ENCODE results near the gene BTAF1.

BTAF1 gene

DNA sequence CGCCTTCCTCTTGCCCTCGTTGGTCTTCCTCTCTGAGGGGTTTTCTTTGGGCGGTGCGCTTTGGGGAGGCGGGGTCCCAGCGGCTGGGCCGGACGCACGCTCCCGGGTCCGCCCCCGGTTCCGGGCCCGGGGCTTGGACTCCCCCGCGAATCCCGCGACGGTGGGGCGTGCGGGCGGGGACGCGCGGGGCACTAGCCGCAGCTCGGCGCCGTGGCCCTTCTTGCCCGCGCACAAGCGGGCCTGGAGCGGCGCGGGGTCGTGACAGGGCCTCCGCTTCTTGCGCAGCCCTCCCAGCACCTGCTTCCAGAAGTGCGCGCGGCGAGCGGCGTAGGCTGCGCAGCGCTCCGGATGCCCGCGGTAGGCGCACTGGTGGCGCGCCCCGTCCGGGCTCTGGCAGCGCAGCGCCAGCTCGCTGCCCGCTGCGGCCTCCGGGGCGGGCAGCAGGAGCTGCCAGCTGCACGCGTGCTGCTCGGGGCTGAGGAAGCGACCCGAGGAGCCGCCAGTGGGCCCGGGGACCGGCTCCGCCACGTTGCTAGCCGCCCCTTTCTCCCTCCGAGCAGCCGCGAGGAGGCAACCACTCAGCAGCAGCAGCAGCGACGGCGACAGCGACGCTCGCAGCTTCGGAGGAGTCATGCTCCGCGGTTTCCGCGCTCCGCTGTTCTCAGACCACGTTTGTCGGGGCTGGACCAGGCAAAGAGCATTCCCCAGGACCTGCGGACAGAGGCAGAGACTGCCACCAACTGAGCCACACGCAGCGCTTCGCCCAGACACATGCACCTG is 15.0 kb upstream of the BTAF1 start:
- peak; percentile 73 for DNase-seq

GRCh38 chr10:91909117-91909677 is 14.4 kb upstream of the BTAF1 start, which contains the start of gene FGFBP3:
FGFBP3 (minus strand) TSS chr10:91909486; CDS start chr10:91908969, 517 bp downstream.
- DNase-seq, result no peak

DNA sequence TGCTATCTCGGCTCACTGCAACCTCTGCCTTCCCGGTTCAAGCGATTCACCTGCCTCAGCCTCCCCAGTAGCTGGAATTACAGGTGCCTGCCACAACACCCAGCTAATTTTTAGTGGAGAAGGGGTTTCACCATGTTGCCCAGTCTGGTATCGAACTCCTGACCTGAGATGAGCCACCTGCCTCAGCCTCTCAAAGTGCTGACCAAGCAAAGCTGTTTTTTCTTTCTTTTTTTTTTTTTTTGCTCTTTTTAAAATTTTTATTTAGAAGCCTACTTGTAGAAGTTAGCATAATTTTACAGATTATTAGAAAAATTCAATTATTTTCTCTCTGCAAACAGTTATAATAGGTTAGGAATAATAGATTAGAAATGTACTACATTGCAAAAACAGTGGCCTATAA is 13.1 kb upstream of the BTAF1 start:
- DNase-seq, result no peak

GRCh38 chr10:91919651-91920050 is 3.9 kb upstream of the BTAF1 start:
- no peak for DNase-seq

GRCh38 chr10:91924212-91925021 is 847 bp downstream of the BTAF1 start:
- DNase-seq, result no peak

GRCh38 chr10:91925022-91925320 is 1.4 kb downstream of the BTAF1 start:
- DNase-seq, result no peak

DNA sequence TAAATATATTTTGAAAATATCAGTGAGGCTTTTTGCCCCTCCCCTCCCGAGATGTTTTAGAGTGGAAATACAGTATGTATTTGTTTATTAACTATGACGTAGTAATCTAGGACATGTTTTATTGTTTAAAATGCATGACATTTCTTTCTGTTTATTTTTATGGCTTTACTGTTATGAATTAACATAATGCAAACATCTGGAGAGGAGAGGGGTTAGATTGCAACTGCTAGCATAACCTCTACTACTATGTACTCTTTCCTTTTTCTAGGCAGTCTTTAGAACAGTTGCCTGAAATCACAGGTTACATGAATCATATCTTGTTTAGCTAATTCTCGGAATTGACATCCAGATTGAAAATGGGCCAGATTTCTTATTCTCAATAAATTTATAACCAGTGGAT is 7.4 kb downstream of the BTAF1 start:
- DNase-seq, result no peak

GRCh38 chr10:91931526-91932190 is 8.1 kb downstream of the BTAF1 start:
- DNase-seq, result no peak

GRCh38 chr10:91932737-91933136 is 9.2 kb downstream of the BTAF1 start:
- DNase-seq, result no peak

GRCh38 chr10:91935886-91936285 is 12.3 kb downstream of the BTAF1 start:
- DNase-seq, result no peak

DNA sequence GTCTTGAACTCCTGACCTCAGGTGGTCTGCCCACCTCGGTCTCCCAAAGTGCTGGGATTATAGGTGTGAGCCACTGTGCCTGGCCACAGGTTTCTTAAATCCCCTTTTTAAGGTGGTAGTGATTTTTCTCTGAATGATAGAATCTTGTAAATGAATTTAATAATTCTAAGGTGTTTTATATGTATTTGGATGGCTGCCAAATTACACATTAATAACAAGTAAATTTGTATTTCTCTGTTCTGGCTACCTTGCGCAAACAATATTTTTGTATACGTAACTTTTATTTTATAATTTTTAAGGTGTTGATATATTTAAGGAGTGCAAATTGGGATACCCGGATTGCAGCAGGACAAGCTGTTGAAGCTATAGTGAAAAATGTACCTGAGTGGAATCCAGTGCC is 16.1 kb downstream of the BTAF1 start:
- DNase-seq, result no peak

DNA sequence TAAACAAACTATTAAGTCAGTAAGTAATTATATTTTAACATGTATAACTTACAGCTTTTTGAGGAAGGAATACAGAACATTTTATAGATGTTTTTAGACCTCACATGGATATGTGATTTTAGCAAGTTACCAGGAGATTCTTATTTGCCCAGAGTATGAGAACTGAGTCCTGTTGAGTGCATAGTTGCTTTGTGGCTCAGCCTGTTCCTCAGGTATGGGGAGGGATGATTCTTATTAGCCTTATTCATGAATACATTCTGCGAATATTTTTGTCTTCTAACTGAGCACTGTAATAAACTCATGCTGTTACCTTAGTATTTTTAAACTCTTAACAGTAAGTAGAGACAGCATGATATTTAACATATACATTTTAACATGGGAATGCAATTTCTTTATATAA is 17.9 kb downstream of the BTAF1 start:
- no peak for DNase-seq

DNA sequence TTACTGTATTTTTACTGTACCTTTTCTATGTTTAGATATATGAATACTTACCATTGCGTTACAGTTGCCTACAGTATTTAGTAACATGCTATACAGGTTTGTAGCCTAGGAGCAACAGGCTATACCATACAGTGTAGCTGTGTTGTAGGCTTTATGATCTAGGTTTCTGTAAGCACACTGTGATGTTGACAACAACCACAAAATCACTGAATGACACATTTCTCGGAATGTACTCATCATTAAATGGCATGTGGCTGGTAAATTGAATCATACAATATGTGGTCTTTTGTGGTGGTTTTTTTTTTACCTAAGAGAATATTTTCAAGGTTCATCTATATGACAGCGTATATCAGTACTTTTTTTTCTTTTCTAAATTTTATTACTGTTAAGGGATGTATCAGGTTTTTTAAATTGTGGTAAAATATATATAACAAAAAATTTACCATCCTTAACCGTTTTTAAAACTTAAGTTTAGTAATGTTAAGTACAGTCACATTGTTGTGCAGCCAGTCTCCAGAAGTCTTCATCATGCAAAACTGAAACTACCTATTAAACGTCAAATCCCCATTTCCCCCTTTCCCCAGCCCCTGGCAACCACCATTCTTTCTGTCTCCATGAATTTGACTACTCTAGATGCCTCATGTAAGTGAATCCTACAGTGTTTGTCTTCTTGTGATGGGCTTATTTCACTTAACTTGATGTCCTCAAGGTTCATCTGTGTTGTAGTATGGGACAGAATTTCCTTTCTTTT is 21.5 kb downstream of the BTAF1 start:
- no peak for DNase-seq

- DNase-seq, result no peak
Observed at GRCh38 chr10:91953600-91954160, 30.1 kb downstream of the BTAF1 start.

DNA sequence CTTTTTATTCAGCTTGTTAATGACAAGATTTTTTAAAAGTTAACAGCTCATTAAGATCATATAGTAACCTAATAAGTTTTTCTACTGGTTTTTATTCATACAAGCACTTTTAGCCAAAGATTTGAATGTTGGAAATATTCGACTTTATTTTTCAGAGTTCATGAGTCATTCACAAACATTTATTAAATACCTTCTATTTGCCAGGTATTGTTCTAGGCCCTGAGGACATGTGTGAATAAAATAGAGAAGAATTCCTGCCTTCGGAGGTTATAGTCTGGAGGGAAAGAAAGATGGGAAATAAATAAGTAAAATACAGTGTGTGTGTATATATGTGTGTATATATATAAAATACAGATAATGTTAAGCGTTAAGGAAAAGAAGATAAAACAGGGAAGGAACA is 31.5 kb downstream of the BTAF1 start:
- DNase-seq, result no peak

DNA sequence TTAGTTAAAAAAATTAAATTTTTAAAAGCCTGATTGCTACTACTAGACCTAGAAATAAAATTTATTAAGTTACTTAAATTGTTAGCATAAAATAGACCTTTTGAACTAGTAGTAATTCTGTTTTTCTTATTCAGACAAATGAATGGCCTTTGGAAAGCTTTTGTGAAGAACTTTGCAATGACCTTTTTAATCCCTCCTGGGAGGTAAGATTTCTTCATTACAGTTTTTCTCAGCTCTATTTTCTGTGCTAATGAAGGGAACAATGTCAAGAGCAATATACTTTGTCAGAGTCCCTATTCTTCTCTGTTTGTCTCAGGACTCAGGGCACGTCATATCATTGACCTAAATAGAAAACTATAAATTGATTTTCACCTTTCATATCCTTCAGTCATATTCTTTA is 33.5 kb downstream of the BTAF1 start:
- DNase-seq, result no peak

DNA sequence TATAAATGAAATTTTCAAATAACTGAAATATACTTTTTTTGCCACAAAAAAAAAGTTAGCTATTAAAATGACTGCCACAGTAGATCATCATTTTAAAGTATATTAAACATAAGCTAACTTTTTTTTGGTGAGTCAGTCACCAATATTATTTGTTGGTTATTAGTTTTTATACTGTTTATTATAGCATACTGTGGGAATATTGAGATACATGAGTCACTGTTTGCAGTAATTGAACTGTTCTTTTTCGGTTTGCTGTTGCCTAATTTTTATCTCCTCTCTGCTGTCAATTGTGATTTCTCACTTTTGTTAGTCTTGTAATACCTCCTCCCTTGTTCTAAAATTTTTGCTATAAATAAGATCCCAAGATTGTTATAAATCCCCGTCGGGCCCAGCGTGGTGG is 45.7 kb downstream of the BTAF1 start:
- no peak for DNase-seq

GRCh38 chr10:91974960-91975359 is 51.4 kb downstream of the BTAF1 start:
- no peak for DNase-seq

DNA sequence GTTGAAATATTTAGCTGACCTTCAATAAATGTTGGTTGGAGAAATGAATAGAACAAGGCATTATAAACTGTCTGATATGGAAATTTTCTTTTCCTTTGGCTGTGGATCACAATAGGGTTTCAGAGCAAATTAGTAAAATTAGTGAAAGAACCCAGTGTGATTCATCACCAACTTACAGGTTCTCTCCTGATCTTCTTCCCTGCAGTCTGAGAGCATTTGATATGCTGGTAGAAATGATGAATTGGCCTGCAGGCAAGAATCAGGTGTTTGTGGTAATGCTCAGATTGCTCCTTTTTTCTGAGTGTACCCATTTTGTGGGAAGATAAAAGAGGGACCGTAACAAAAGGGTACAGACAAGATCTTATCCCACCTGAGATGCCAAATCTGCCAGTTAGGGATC is 51.9 kb downstream of the BTAF1 start:
- no peak for DNase-seq

DNA sequence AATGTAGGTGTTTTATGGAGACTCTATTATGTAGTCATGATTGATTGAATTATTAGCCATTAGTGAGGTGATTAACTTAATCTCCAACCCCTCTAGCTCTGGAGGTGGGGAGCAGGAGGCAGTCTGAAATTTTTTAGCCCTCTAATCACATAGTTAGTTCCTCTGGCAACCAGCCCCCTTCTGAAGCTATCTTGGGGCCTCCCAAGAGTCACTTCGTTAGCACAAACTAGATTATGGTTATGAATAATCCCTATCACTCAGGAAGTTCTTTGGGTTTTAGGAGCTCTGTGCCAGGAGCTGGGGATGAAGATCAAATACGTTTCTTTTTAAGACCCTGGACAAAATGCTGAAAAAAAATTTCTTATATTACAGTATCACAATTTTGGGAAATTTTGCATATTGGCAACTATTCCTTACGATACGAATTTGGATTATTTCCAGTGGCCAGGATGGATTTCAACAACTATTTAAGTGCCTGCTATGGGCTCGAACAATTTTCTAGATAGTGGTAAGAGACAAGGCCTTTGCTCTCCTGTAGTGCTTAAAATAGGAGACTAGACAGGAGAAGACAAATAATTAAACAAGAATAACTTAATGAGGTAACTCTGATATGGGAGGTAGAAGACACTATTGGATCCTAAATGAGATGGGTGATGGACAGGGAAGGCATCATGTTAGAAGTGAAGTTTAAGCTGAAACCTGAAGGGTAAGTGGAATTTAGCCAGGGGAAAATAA is 52.9 kb downstream of the BTAF1 start:
- no peak for DNase-seq

DNA sequence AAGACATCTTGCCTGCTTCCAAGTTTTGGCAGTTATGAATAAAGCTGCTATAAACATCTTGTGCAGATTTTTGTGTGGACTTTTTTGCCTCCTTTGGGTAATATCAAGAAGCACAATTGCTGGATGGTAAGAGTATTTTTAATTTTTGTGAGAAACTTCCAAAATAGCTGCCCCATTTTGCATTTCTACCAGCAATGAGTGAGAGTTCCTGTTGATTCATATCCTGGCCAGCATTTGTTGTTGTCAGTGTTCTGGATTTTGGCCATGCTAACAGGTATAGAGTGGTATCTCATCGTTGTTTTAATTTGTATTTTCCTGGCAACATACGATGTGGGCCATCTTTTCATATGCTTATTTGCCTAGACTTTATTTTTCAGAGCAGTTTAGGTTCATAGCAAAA is 53.9 kb downstream of the BTAF1 start:
- DNase-seq, result no peak

DNA sequence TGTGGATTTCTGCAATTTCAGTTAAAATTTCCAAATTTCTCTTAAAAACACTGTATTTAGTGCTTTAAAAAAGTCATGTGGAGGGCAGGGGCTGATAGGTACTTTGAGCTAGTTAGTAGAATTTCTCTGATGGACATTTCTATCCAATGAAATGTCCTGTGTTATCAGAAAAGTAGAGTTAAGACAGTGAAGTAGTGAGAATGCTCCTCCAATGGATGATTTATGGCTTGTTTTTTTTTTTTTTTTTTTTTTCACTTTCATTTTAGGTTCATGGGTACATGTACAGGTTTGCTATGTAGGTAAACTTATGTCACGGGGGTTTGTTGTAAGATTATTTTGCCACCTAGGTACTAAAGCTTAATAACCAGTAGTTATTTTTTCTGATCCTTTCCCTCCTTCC is 55.0 kb downstream of the BTAF1 start:
- DNase-seq, result no peak
